ENCODE measurements around the gene KRTAP2-1. TPM values are rescaled to one million over a fixed set of nuclear protein-coding genes. Genes with fewer than 3 reads are reported as not detected.
"Not testable (repeated sequence)": the region's sequence is repeated elsewhere in the genome, so short reads cannot be mapped to it uniquely, and the experiment has no call there.

Gene KRTAP2-1
- total RNA-seq, 1 donor from 2014 or later: not detected

- no peak for DNase-seq (ENCODE audit: low spot score)
- Mint-ChIP-seq H3K27ac (ENCODE audit: unreplicated experiment) (peak overlapping the region; percentile 91), H3K9me3 (ENCODE audit: low read depth) (peaks cover 4% of the 10 kb centered on the region), H3K36me3 (ENCODE audit: low read depth) (peaks cover 1% of the 10 kb centered on the region), H3K4me3 (ENCODE audit: unreplicated experiment) (no peak overlapping the region), H3K4me1 (ENCODE audit: low read depth) (peaks cover 46% of the 10 kb centered on the region), H3K27me3 (ENCODE audit: low read depth) (no peaks in the 10 kb centered on the region)
- no peak for TF ChIP-seq CTCF (IDR thresholded peaks at IDR 0.05)
Measured at GRCh38 chr17:41058741-41059140, 11.6 kb upstream of the KRTAP2-1 start.

GRCh38 chr17:41057547-41057946 is 10.4 kb upstream of the KRTAP2-1 start:
- H3K27me3 Mint-ChIP-seq (ENCODE audit: low read depth): no peaks in the 10 kb centered on the region
- DNase-seq (ENCODE audit: low spot score): no peak
- TF ChIP-seq CTCF (IDR thresholded peaks at IDR 0.05): no peak
- H3K36me3 Mint-ChIP-seq (ENCODE audit: low read depth): peaks cover 3% of the 10 kb centered on the region
- peaks cover 10% of the 10 kb centered on the region for H3K9me3 Mint-ChIP-seq (ENCODE audit: low read depth)
- H3K27ac Mint-ChIP-seq (ENCODE audit: unreplicated experiment): no peak overlapping the region
- peaks cover 36% of the 10 kb centered on the region for H3K4me1 Mint-ChIP-seq (ENCODE audit: low read depth)
- no peak overlapping the region for H3K4me3 Mint-ChIP-seq (ENCODE audit: unreplicated experiment)

- not testable (repeated sequence) for H3K4me3 Mint-ChIP-seq (ENCODE audit: unreplicated experiment); H3K27me3 Mint-ChIP-seq (ENCODE audit: low read depth); H3K36me3 Mint-ChIP-seq (ENCODE audit: low read depth); H3K9me3 Mint-ChIP-seq (ENCODE audit: low read depth); DNase-seq (ENCODE audit: low spot score); H3K27ac Mint-ChIP-seq (ENCODE audit: unreplicated experiment)
- H3K4me1 Mint-ChIP-seq (ENCODE audit: low read depth): peaks cover 12% of the 10 kb centered on the region
Measured at GRCh38 chr17:41055130-41055529, 8.0 kb upstream of the KRTAP2-1 start, which contains the start of gene KRTAP2-2. Gene KRTAP2-2 (minus strand): TSS chr17:41055230. CDS start chr17:41055211, 19 bp downstream.

GRCh38 chr17:41054556-41054955 is 7.4 kb upstream of the KRTAP2-1 start:
- DNase-seq (ENCODE audit: low spot score); H3K27ac Mint-ChIP-seq (ENCODE audit: unreplicated experiment); H3K27me3 Mint-ChIP-seq (ENCODE audit: low read depth); H3K36me3 Mint-ChIP-seq (ENCODE audit: low read depth); H3K9me3 Mint-ChIP-seq (ENCODE audit: low read depth); H3K4me3 Mint-ChIP-seq (ENCODE audit: unreplicated experiment): not testable (repeated sequence)
- peaks cover 12% of the 10 kb centered on the region for H3K4me1 Mint-ChIP-seq (ENCODE audit: low read depth)

- TF ChIP-seq CTCF (IDR thresholded peaks at IDR 0.05): no peak
- peaks cover 3% of the 10 kb centered on the region for H3K36me3 Mint-ChIP-seq (ENCODE audit: low read depth)
- H3K27me3 Mint-ChIP-seq (ENCODE audit: low read depth): no peaks in the 10 kb centered on the region
- no peak overlapping the region for H3K4me3 Mint-ChIP-seq (ENCODE audit: unreplicated experiment)
- H3K9me3 Mint-ChIP-seq (ENCODE audit: low read depth): peaks cover 10% of the 10 kb centered on the region
- peaks cover 8% of the 10 kb centered on the region for H3K4me1 Mint-ChIP-seq (ENCODE audit: low read depth)
- no peak for DNase-seq (ENCODE audit: low spot score)
- H3K27ac Mint-ChIP-seq (ENCODE audit: unreplicated experiment): no peak overlapping the region
Measured at GRCh38 chr17:41054025-41054424, 6.9 kb upstream of the KRTAP2-1 start.

GRCh38 chr17:41052566-41052965 is 5.5 kb upstream of the KRTAP2-1 start:
- H3K4me1 Mint-ChIP-seq (ENCODE audit: low read depth): peaks cover 20% of the 10 kb centered on the region
- no peak for TF ChIP-seq CTCF (IDR thresholded peaks at IDR 0.05)
- H3K27me3 Mint-ChIP-seq (ENCODE audit: low read depth): no peaks in the 10 kb centered on the region
- peaks cover 3% of the 10 kb centered on the region for H3K36me3 Mint-ChIP-seq (ENCODE audit: low read depth)
- no peak for DNase-seq (ENCODE audit: low spot score)
- H3K9me3 Mint-ChIP-seq (ENCODE audit: low read depth): peaks cover 10% of the 10 kb centered on the region
- H3K4me3 Mint-ChIP-seq (ENCODE audit: unreplicated experiment): no peak overlapping the region
- no peak overlapping the region for H3K27ac Mint-ChIP-seq (ENCODE audit: unreplicated experiment)
